Measurements from ENCODE around the gene GMPPB.

The GMPPB gene

GRCh38 chr3:49718858-49719213, 4.9 kb downstream of the GMPPB start:
- H3K4me3 ChIP-seq (ENCODE audit: low read length) = peak overlapping the region; percentile 46
- DNase-seq (ENCODE audit: low read depth) = no peak
- TF ChIP-seq, protein P1, sequence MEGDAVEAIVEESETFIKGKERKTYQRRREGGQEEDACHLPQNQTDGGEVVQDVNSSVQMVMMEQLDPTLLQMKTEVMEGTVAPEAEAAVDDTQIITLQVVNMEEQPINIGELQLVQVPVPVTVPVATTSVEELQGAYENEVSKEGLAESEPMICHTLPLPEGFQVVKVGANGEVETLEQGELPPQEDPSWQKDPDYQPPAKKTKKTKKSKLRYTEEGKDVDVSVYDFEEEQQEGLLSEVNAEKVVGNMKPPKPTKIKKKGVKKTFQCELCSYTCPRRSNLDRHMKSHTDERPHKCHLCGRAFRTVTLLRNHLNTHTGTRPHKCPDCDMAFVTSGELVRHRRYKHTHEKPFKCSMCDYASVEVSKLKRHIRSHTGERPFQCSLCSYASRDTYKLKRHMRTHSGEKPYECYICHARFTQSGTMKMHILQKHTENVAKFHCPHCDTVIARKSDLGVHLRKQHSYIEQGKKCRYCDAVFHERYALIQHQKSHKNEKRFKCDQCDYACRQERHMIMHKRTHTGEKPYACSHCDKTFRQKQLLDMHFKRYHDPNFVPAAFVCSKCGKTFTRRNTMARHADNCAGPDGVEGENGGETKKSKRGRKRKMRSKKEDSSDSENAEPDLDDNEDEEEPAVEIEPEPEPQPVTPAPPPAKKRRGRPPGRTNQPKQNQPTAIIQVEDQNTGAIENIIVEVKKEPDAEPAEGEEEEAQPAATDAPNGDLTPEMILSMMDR (IDR thresholded peaks at IDR 0.05; ENCODE audit: insufficient read depth, low read depth, low read length, missing control alignments) = no peak

GRCh38 chr3:49717959-49718857, 5.5 kb downstream of the GMPPB start:
- TF ChIP-seq, protein P1 (IDR thresholded peaks at IDR 0.05; ENCODE audit: insufficient read depth, low read depth, low read length, missing control alignments) = no peak
- H3K4me3 ChIP-seq (ENCODE audit: low read length) = peak overlapping the region; percentile 46
- peak; percentile 47 for DNase-seq (ENCODE audit: low read depth)

DNA sequence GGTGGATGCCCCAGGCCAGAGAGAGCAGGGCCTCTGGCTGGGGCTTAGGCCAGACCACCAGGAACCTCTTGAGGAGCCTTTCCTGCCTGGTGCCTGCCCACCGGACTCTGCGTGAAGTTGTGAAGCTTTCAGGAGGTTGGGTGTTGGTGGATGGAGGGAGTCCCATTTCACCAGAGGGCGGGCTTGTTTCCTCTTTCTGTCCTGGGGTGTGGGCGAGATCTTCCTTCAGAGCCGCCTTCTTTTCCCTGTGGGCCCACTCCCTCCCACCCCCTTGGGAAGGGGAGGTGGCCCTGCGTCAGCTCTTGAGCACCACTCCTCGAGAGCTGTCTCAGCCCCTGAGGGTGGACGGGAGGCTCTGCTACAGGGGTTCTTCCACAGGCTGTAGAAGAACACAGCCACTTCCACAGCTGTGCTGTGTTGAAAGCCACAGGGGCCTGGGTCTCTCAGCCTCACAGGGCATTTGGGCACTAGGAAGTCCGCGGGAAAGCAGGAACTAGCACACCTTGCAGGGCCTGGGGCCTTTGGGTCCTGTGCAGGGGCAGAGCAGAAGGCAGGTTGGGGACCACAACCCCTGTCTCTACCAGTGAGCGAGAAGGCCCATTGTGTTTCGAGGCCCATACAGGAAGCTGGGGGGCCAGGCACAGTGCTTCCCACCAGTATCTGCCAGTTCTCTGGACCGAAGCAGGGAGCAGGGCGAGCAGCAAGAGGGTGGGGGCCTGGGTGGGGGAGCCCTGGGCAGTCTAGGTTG, 6.4 kb downstream of the GMPPB start:
- H3K4me3 ChIP-seq (ENCODE audit: low read length) = no peak overlapping the region
- TF ChIP-seq, protein P1 (IDR thresholded peaks at IDR 0.05; ENCODE audit: insufficient read depth, low read depth, low read length, missing control alignments) = no peak
- no peak for DNase-seq (ENCODE audit: low read depth)

DNA sequence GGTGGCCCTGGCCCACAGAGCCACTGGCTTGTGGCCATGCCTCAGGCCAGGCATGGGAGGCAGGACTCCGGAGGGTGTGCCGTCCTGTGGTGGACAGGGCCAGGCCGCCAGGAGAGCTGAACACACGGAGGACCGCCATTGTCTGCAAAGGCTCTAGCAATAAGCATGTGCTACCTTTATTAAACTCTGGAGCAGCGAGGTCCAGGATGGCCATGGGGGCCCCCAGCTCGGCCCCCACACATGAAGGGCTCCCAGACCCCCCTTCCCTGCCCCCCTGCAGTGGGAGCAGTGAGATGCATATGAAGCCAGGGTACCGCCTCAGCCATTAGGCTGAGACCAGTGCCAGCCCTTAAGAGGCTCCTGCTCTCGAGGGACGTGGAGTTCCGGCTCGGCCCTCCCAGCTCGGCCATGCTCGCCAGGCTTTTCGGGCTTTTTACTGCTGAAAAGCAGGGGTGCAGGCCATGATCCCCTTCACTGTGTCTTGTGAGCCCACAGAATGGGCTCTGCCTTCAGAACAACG, 7.0 kb downstream of the GMPPB start:
- TF ChIP-seq, protein P1 (IDR thresholded peaks at IDR 0.05; ENCODE audit: insufficient read depth, low read depth, low read length, missing control alignments) = no peak
- H3K4me3 ChIP-seq (ENCODE audit: low read length) = no peak overlapping the region
- DNase-seq (ENCODE audit: low read depth) = no peak

DNA sequence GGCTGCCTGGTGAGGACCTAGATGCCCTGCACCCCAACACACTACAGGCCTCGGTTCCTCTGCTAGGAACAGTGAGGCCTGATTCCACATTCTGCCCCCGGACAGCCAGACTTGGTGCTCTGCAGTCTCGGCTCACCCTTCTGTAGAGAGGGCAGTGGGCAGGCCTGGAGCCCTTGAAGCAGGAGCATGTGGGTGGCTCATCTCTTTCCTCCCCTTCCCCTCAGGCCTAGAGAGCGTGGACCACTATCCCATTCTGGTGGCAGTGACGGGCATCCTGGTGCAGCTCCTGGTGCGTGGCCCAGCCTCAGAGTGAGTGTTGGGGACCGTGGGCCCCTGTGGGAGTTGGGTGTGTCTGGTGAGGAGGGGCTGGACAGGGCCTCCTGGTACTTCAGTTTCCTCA, 7.6 kb downstream of the GMPPB start:
- TF ChIP-seq, protein P1 (IDR thresholded peaks at IDR 0.05; ENCODE audit: insufficient read depth, low read depth, low read length, missing control alignments) = no peak
- H3K4me3 ChIP-seq (ENCODE audit: low read length) = no peak overlapping the region
- DNase-seq (ENCODE audit: low read depth) = no peak

DNA sequence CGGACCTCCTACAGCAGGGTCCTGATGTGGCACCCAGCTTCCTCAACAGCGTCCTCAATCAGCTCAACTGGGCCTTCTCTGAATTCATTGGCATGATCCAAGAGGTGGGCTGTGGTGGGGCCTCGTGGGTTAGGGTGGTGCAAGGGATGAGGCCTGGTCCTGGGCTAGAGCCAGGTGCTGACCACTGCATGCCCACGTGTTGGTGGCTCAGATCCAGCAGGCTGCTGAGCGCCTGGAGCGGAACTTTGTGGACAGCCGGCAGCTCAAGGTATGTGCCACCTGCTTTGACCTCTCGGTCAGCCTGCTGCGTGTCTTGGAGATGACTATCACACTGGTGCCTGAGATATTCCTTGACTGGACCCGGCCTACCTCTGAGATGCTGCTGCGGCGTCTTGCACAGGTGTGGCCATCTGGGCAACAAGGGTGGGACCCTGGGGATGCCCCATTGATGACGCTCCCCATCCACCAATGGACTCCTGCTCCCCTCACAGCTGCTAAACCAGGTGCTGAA, 8.1 kb downstream of the GMPPB start:
- TF ChIP-seq, protein P1 (IDR thresholded peaks at IDR 0.05; ENCODE audit: insufficient read depth, low read depth, low read length, missing control alignments) = no peak
- DNase-seq (ENCODE audit: low read depth) = no peak

More for the DNA sequence above, 8.1 kb downstream of the GMPPB start:
- no peak overlapping the region for H3K4me3 ChIP-seq (ENCODE audit: low read length)

All from epithelial cell of esophagus (primary cell).